M059J (cell line): Measurements from ENCODE around the gene GRAP. TPM values are rescaled to one million over a fixed set of nuclear protein-coding genes. Genes with fewer than 3 reads are reported as not detected.
"Not testable (repeated sequence)": the region's sequence is repeated elsewhere in the genome, so short reads cannot be mapped to it uniquely, and the experiment has no call there.

Experiments used
- DNase-seq: peaks from one replicate; pipeline ENCODE4 v3.0.0-alpha.2; 2012; ENCODE audit warnings: low read depth
- total RNA-seq: library from RNA; depleted of rRNA; stranded (reverse); fragments of >200 nt; shearing (Covaris generic); gene quantifications from 2 replicates; pipeline ENCODE4 v1.2.3, GENCODE V29; 2014

The GRAP gene
- total RNA-seq, 1 experiment from 2014 or later, result 0.07 TPM

GRCh38 chr17:19042369-19042768 lies 4.4 kb downstream of the GRAP start:
- not testable (repeated sequence) for DNase-seq

GRCh38 chr17:19041871-19042270 lies 4.9 kb downstream of the GRAP start:
- not testable (repeated sequence) for DNase-seq

- not testable (repeated sequence) for DNase-seq
Measured at GRCh38 chr17:19040350-19040749, 6.4 kb downstream of the GRAP start.

GRCh38 chr17:19038730-19039129 lies 8.0 kb downstream of the GRAP start:
- DNase-seq, result not testable (repeated sequence)

GRCh38 chr17:19038007-19038406 lies 8.8 kb downstream of the GRAP start:
- not testable (repeated sequence) for DNase-seq

- not testable (repeated sequence) for DNase-seq
Measured at GRCh38 chr17:19037547-19037946, 9.2 kb downstream of the GRAP start.

GRCh38 chr17:19036186-19036585 lies 10.6 kb downstream of the GRAP start:
- DNase-seq, result not testable (repeated sequence)

- not testable (repeated sequence) for DNase-seq
Measured at GRCh38 chr17:19032377-19032988, 14.3 kb downstream of the GRAP start.

GRCh38 chr17:19031729-19032128 lies 15.0 kb downstream of the GRAP start:
- not testable (repeated sequence) for DNase-seq

- DNase-seq, result not testable (repeated sequence)
Measured at GRCh38 chr17:19030771-19031449, 15.8 kb downstream of the GRAP start.

- not testable (repeated sequence) for DNase-seq
Measured at GRCh38 chr17:19029740-19030139, 17.0 kb downstream of the GRAP start.

GRCh38 chr17:19028671-19029070 lies 18.1 kb downstream of the GRAP start:
- not testable (repeated sequence) for DNase-seq

- DNase-seq, result peak; percentile 89
Measured at GRCh38 chr17:19024101-19025078, 22.4 kb downstream of the GRAP start.

- no peak for DNase-seq
Measured at GRCh38 chr17:19023209-19023999, 23.4 kb downstream of the GRAP start.

- no peak for DNase-seq
Measured at GRCh38 chr17:19022747-19023146, 24.0 kb downstream of the GRAP start.

GRCh38 chr17:19022128-19022527 lies 24.6 kb downstream of the GRAP start:
- no peak for DNase-seq

- no peak for DNase-seq
Measured at GRCh38 chr17:19021622-19022083, 25.1 kb downstream of the GRAP start.

GRCh38 chr17:19021011-19021621 lies 25.6 kb downstream of the GRAP start:
- not testable (repeated sequence) for DNase-seq

GRCh38 chr17:19020016-19020415 lies 26.7 kb downstream of the GRAP start:
- DNase-seq, result no peak

- no peak for DNase-seq
Measured at GRCh38 chr17:19019041-19019941, 27.5 kb downstream of the GRAP start.
